HK-2 (cell line): ENCODE measurements around the gene DGKB.

Source experiments
- DNase-seq: peaks from one replicate; pipeline ENCODE4 v3.0.0-alpha.2; 2018; ENCODE audit not compliant: unreplicated experiment

DGKB gene

GRCh38 chr7:14209896-14210484, 692.6 kb downstream of the DGKB start:
- DNase-seq, result no peak

GRCh38 chr7:14207711-14208110, 694.8 kb downstream of the DGKB start:
- no peak for DNase-seq

- DNase-seq, result no peak
These were observed 695.4 kb downstream of the DGKB start for GRCh38 chr7:14207138-14207537.

- no peak for DNase-seq
These were observed 696.4 kb downstream of the DGKB start for GRCh38 chr7:14206121-14206520.

- DNase-seq, result no peak
These were observed 701.2 kb downstream of the DGKB start for GRCh38 chr7:14201353-14201752.

- no peak for DNase-seq
These were observed 703.2 kb downstream of the DGKB start for GRCh38 chr7:14199336-14199735.

- DNase-seq, result no peak
These were observed 705.3 kb downstream of the DGKB start for GRCh38 chr7:14197280-14197679.

- no peak for DNase-seq
These were observed 706.0 kb downstream of the DGKB start for GRCh38 chr7:14196555-14196954.

GRCh38 chr7:14195871-14196270, 706.7 kb downstream of the DGKB start:
- no peak for DNase-seq

GRCh38 chr7:14195079-14195478, 707.5 kb downstream of the DGKB start:
- no peak for DNase-seq

GRCh38 chr7:14191686-14192098, 710.9 kb downstream of the DGKB start:
- DNase-seq, result no peak

GRCh38 chr7:14184292-14184864, 718.2 kb downstream of the DGKB start:
- no peak for DNase-seq

- DNase-seq, result no peak
These were observed 722.8 kb downstream of the DGKB start for GRCh38 chr7:14179781-14180180.

- DNase-seq, result no peak
These were observed 724.7 kb downstream of the DGKB start for GRCh38 chr7:14177876-14178275.

GRCh38 chr7:14170872-14171271, 731.7 kb downstream of the DGKB start:
- no peak for DNase-seq

- no peak for DNase-seq
These were observed 744.4 kb downstream of the DGKB start for GRCh38 chr7:14158111-14158510.

- no peak for DNase-seq
These were observed 746.1 kb downstream of the DGKB start for GRCh38 chr7:14156436-14156835.

GRCh38 chr7:14148974-14149373, 753.6 kb downstream of the DGKB start:
- DNase-seq, result no peak

- no peak for DNase-seq
These were observed 755.0 kb downstream of the DGKB start for GRCh38 chr7:14147532-14147931.

- DNase-seq, result no peak
These were observed 758.0 kb downstream of the DGKB start for GRCh38 chr7:14144538-14144937.

GRCh38 chr7:14144109-14144508, 758.4 kb downstream of the DGKB start:
- DNase-seq, result no peak

- no peak for DNase-seq
These were observed 764.9 kb downstream of the DGKB start for GRCh38 chr7:14137676-14138075.

- DNase-seq, result no peak
These were observed 768.8 kb downstream of the DGKB start for GRCh38 chr7:14133752-14134151.

GRCh38 chr7:14125998-14126397, 776.6 kb downstream of the DGKB start:
- DNase-seq, result no peak
